Activated T-helper 17 cell treated with anti-CD3 and anti-CD28 coated beads, Interleukin-2, amount 50 U/mL, for 72 hours (primary cell): ENCODE data around the gene TBR1. TPM values are rescaled to one million over a fixed set of nuclear protein-coding genes. Genes with fewer than 3 reads are reported as not detected.

Experiments used
- ATAC-seq: fragments of 150-1000 bp; cut with Tn5 transposase; replicated peaks from 2 replicates; pipeline ENCODE4 v1.10.0; 2021; ENCODE audit warnings: mild to moderate bottlenecking, moderate library complexity
- H3K27ac Mint-ChIP-seq: one replicate; pipeline ENCODE4 v1.8.0; 2022; ENCODE audit warnings: mixed read lengths
- H3K27me3 Mint-ChIP-seq: one replicate; pipeline ENCODE4 v1.8.0; 2022; ENCODE audit warnings: mixed read lengths
- H3K36me3 Mint-ChIP-seq: one replicate; pipeline ENCODE4 v1.8.0; 2022; ENCODE audit warnings: low read depth, mild to moderate bottlenecking, mixed read lengths
- H3K4me1 Mint-ChIP-seq: one replicate; pipeline ENCODE4 v1.8.0; 2022; ENCODE audit warnings: mixed read lengths
- H3K4me3 Mint-ChIP-seq: one replicate; pipeline ENCODE4 v1.8.0; 2022; ENCODE audit warnings: mild to moderate bottlenecking, mixed read lengths
- H3K9me3 Mint-ChIP-seq: one replicate; pipeline ENCODE4 v1.8.0; 2022; ENCODE audit warnings: mixed read lengths
- total RNA-seq, 2 donors: library from RNA; stranded (reverse); gene quantifications; one replicate each; pipeline ENCODE4 v1.2.3, GENCODE V29; 2022

The TBR1 gene
- total RNA-seq, 2 donors from 2014 or later, result 0.05 to 0.06 TPM

- H3K27ac Mint-ChIP-seq, result no peak overlapping the region
- H3K27me3 Mint-ChIP-seq, result peaks cover 53% of the 10 kb centered on the region
- H3K36me3 Mint-ChIP-seq, result peaks cover 5% of the 10 kb centered on the region
- no peak overlapping the region for H3K4me3 Mint-ChIP-seq
- no peaks in the 10 kb centered on the region for H3K4me1 Mint-ChIP-seq
- H3K9me3 Mint-ChIP-seq, result no peaks in the 10 kb centered on the region
- ATAC-seq, result no peak
Measured at GRCh38 chr2:161432107-161432506, 16.0 kb downstream of the TBR1 start.

- Mint-ChIP-seq H3K9me3 (no peaks in the 10 kb centered on the region), H3K36me3 (no peaks in the 10 kb centered on the region), H3K4me1 (no peaks in the 10 kb centered on the region), H3K4me3 (no peak overlapping the region), H3K27me3 (peaks cover 50% of the 10 kb centered on the region), H3K27ac (no peak overlapping the region)
- no peak for ATAC-seq
Measured at GRCh38 chr2:161434118-161434517, 18.0 kb downstream of the TBR1 start.

- no peak overlapping the region for H3K27ac Mint-ChIP-seq
- no peak for ATAC-seq
- no peaks in the 10 kb centered on the region for H3K4me1 Mint-ChIP-seq
- H3K27me3 Mint-ChIP-seq, result peaks cover 42% of the 10 kb centered on the region
- no peaks in the 10 kb centered on the region for H3K9me3 Mint-ChIP-seq
- H3K4me3 Mint-ChIP-seq, result no peak overlapping the region
- no peaks in the 10 kb centered on the region for H3K36me3 Mint-ChIP-seq
Measured at GRCh38 chr2:161436411-161436810, 20.3 kb downstream of the TBR1 start.

GRCh38 chr2:161438598-161438997 is 22.5 kb downstream of the TBR1 start:
- Mint-ChIP-seq H3K9me3 (no peaks in the 10 kb centered on the region), H3K27ac (no peak overlapping the region), H3K36me3 (no peaks in the 10 kb centered on the region), H3K4me3 (no peak overlapping the region), H3K27me3 (peaks cover 42% of the 10 kb centered on the region), H3K4me1 (no peaks in the 10 kb centered on the region)
- ATAC-seq, result no peak

- no peaks in the 10 kb centered on the region for H3K36me3 Mint-ChIP-seq
- H3K27me3 Mint-ChIP-seq, result peaks cover 31% of the 10 kb centered on the region
- H3K27ac Mint-ChIP-seq, result no peak overlapping the region
- no peaks in the 10 kb centered on the region for H3K4me1 Mint-ChIP-seq
- no peak overlapping the region for H3K4me3 Mint-ChIP-seq
- no peak for ATAC-seq
- no peaks in the 10 kb centered on the region for H3K9me3 Mint-ChIP-seq
Measured at GRCh38 chr2:161445097-161445496, 29.0 kb downstream of the TBR1 start.

GRCh38 chr2:161448431-161448830 is 32.3 kb downstream of the TBR1 start:
- no peak for ATAC-seq

GRCh38 chr2:161471631-161472030 is 55.5 kb downstream of the TBR1 start:
- no peak overlapping the region for H3K4me3 Mint-ChIP-seq

More at GRCh38 chr2:161448431-161448830, 32.3 kb downstream of the TBR1 start:
- H3K4me1 Mint-ChIP-seq, result no peaks in the 10 kb centered on the region
- no peaks in the 10 kb centered on the region for H3K9me3 Mint-ChIP-seq
- H3K4me3 Mint-ChIP-seq, result no peak overlapping the region
- H3K36me3 Mint-ChIP-seq, result no peaks in the 10 kb centered on the region
- peaks cover 22% of the 10 kb centered on the region for H3K27me3 Mint-ChIP-seq
- H3K27ac Mint-ChIP-seq, result no peak overlapping the region

GRCh38 chr2:161474920-161475319 is 58.8 kb downstream of the TBR1 start:
- Mint-ChIP-seq H3K27ac (no peak overlapping the region), H3K27me3 (peaks cover 26% of the 10 kb centered on the region), H3K9me3 (peaks cover 4% of the 10 kb centered on the region), H3K36me3 (no peaks in the 10 kb centered on the region), H3K4me3 (no peak overlapping the region), H3K4me1 (no peaks in the 10 kb centered on the region)
- no peak for ATAC-seq

More at GRCh38 chr2:161471631-161472030, 55.5 kb downstream of the TBR1 start:
- Mint-ChIP-seq H3K4me1 (no peaks in the 10 kb centered on the region), H3K27ac (no peak overlapping the region), H3K27me3 (peaks cover 23% of the 10 kb centered on the region), H3K36me3 (no peaks in the 10 kb centered on the region), H3K9me3 (no peaks in the 10 kb centered on the region)
- no peak for ATAC-seq

Other genes starting within 250 kb of the TBR1 start
- gene PSMD14, start 107.9 kb upstream of the TBR1 start, total RNA-seq, result 100 to 1,000 TPM in 1 of 2 donors, 10 to 100 TPM in 1; 80.1 to 119 TPM
- gene SLC4A10, start 208.1 kb downstream of the TBR1 start, total RNA-seq, result 1 to 10 TPM; 3.7 to 6.5 TPM